Left ventricle myocardium inferior (tissue), 1 donor: ENCODE results near the gene MEOX1. TPM values are rescaled to one million over a fixed set of nuclear protein-coding genes. Genes with fewer than 3 reads are reported as not detected.
"Not testable (repeated sequence)": the region's sequence is repeated elsewhere in the genome, so short reads cannot be mapped to it uniquely, and the experiment has no call there.

ENCODE experiments used
- DNase-seq: peaks from one replicate; pipeline ENCODE4 v3.0.0-alpha.2; 2020
- H3K27ac ChIP-seq: fragments of 200-600 bp; replicated peaks from 2 replicates; pipeline ENCODE4 v1.8.0; 2021
- H3K27me3 ChIP-seq: fragments of 200-600 bp; 2 replicates; pipeline ENCODE4 v1.8.0; 2021; ENCODE audit warnings: low read depth
- H3K36me3 ChIP-seq: fragments of 200-600 bp; 2 replicates; pipeline ENCODE4 v1.8.0; 2021
- H3K4me1 ChIP-seq: fragments of 200-600 bp; 2 replicates; pipeline ENCODE4 v1.8.0; 2021
- H3K4me3 ChIP-seq: fragments of 200-600 bp; 2 replicates; pipeline ENCODE4 v1.8.0; 2021; ENCODE audit warnings: mild to moderate bottlenecking, moderate library complexity
- H3K9me3 ChIP-seq: fragments of 200-600 bp; replicated peaks from 2 replicates; pipeline ENCODE4 v1.8.0; 2021
- CTCF ChIP-seq: fragments of 200-600 bp; IDR thresholded peaks from 2 replicates; pipeline ENCODE4 v1.8.0; 2021; ENCODE audit warnings: antibody characterized with exemption, mild to moderate bottlenecking, borderline replicate concordance
- intact Hi-C: fragments of 100-400 bp; cut with micrococcal nuclease; formaldehyde crosslinking; loops from one replicate; pipeline ENCODE4 v1.11.0; 2022
- total RNA-seq: library from RNA; stranded (reverse); fragmentation: NEBNext Ultra II Directional; extraction: Animal tissue kit (Norgen Biotek cat#: 25700); gene quantifications from one replicate; pipeline ENCODE4 v1.2.1, GENCODE V29; 2021
- donor health status: DM: no; HTN: yes; CAD: no; lungs with severe emphysema.

Gene MEOX1
- total RNA-seq, 1 donor from 2014 or later: 8.4 TPM

GRCh38 chr17:43603321-43603720, 58.4 kb downstream of the MEOX1 start:
- no peaks in the 10 kb centered on the region for H3K9me3 ChIP-seq
- no peak for TF ChIP-seq CTCF
- H3K4me1 ChIP-seq: peaks cover 23% of the 10 kb centered on the region
- H3K27ac ChIP-seq: no peak overlapping the region
- H3K27me3 ChIP-seq: no peaks in the 10 kb centered on the region
- intact Hi-C loops: no loop called here
- no peaks in the 10 kb centered on the region for H3K36me3 ChIP-seq
- H3K4me3 ChIP-seq: no peak overlapping the region
- DNase-seq: no peak

GRCh38 chr17:43602556-43602955, 59.2 kb downstream of the MEOX1 start:
- peaks cover 23% of the 10 kb centered on the region for H3K4me1 ChIP-seq
- DNase-seq, H3K27me3 ChIP-seq, H3K36me3 ChIP-seq, H3K9me3 ChIP-seq, intact Hi-C loops, H3K4me3 ChIP-seq, H3K27ac ChIP-seq: not testable (repeated sequence)

- TF ChIP-seq CTCF: no peak
- Histone ChIP-seq H3K36me3 (no peaks in the 10 kb centered on the region), H3K9me3 (no peaks in the 10 kb centered on the region), H3K4me3 (no peak overlapping the region), H3K4me1 (peaks cover 23% of the 10 kb centered on the region), H3K27me3 (no peaks in the 10 kb centered on the region), H3K27ac (no peak overlapping the region)
- intact Hi-C loops: no loop called here
- DNase-seq: peak; percentile 50
Measured at GRCh38 chr17:43601280-43602039, 60.3 kb downstream of the MEOX1 start.

GRCh38 chr17:43599835-43600234, 61.9 kb downstream of the MEOX1 start:
- Histone ChIP-seq H3K27ac (no peak overlapping the region), H3K4me1 (peaks cover 23% of the 10 kb centered on the region), H3K36me3 (no peaks in the 10 kb centered on the region), H3K9me3 (no peaks in the 10 kb centered on the region), H3K4me3 (no peak overlapping the region), H3K27me3 (no peaks in the 10 kb centered on the region)
- intact Hi-C loops: no loop called here
- TF ChIP-seq CTCF: no peak
- DNase-seq: no peak

- H3K9me3 ChIP-seq: no peaks in the 10 kb centered on the region
- no peaks in the 10 kb centered on the region for H3K36me3 ChIP-seq
- intact Hi-C loops: no loop called here
- no peak for TF ChIP-seq CTCF
- H3K27ac ChIP-seq: no peak overlapping the region
- H3K4me1 ChIP-seq: peaks cover 23% of the 10 kb centered on the region
- no peak for DNase-seq
- H3K27me3 ChIP-seq: no peaks in the 10 kb centered on the region
- H3K4me3 ChIP-seq: no peak overlapping the region
Measured at GRCh38 chr17:43599046-43599395, 62.7 kb downstream of the MEOX1 start.

- intact Hi-C loops: no loop called here
- DNase-seq: no peak
- H3K36me3 ChIP-seq: no peaks in the 10 kb centered on the region
- no peaks in the 10 kb centered on the region for H3K27me3 ChIP-seq
- H3K4me1 ChIP-seq: peaks cover 23% of the 10 kb centered on the region
- no peak for TF ChIP-seq CTCF
- H3K27ac ChIP-seq: no peak overlapping the region
- H3K9me3 ChIP-seq: no peaks in the 10 kb centered on the region
- H3K4me3 ChIP-seq: no peak overlapping the region
Measured at GRCh38 chr17:43598357-43599045, 63.2 kb downstream of the MEOX1 start.
